Activated CD4-positive, alpha-beta memory T cell treated with anti-CD3 and anti-CD28 coated beads for 36 hours (primary cell): ENCODE data around the gene MTO1. TPM values are rescaled to one million over a fixed set of nuclear protein-coding genes. Genes with fewer than 3 reads are reported as not detected.

ENCODE experiments used
- CTCF ChIA-PET: fragments of 350-600 bp; sonication (Branson Sonifier 250); formaldehyde crosslinking; loops from one replicate; lab custom pipeline; 2021; ENCODE audit warnings: antibody characterized with exemption, inconsistent platforms; lab: Charles Lee
- POLR2A ChIA-PET: fragments of 350-600 bp; sonication (Branson Sonifier 250); formaldehyde crosslinking; loops from one replicate; lab custom pipeline; 2021; ENCODE audit warnings: antibody characterized with exemption; lab: Charles Lee
- DNase-seq: peaks from one replicate; pipeline ENCODE4 v3.0.0-alpha.2; 2020
- H3K27ac Mint-ChIP-seq: one replicate; pipeline ENCODE4 v1.8.0; 2021; ENCODE audit warnings: mixed read lengths
- H3K27me3 Mint-ChIP-seq: one replicate; pipeline ENCODE4 v1.8.0; 2021; ENCODE audit warnings: mixed read lengths
- H3K36me3 Mint-ChIP-seq: one replicate; pipeline ENCODE4 v1.8.0; 2021; ENCODE audit warnings: mixed read lengths
- H3K4me1 Mint-ChIP-seq: one replicate; pipeline ENCODE4 v1.8.0; 2021; ENCODE audit warnings: low read depth, mixed read lengths
- H3K4me3 Mint-ChIP-seq: one replicate; pipeline ENCODE4 v1.8.0; 2021; ENCODE audit warnings: mild to moderate bottlenecking, mixed read lengths
- H3K9me3 Mint-ChIP-seq: one replicate; pipeline ENCODE4 v1.8.0; 2021; ENCODE audit warnings: mixed read lengths
- intact Hi-C: fragments of 100-400 bp; cut with micrococcal nuclease; formaldehyde crosslinking; loops from one replicate; pipeline ENCODE4 v1.15.1; 2023
- total RNA-seq, 2 experiments: library from RNA; stranded (reverse); gene quantifications; one replicate each; pipeline ENCODE4 v1.2.3, GENCODE V29; 2021

MTO1 gene
- total RNA-seq, 2 experiments from 2014 or later = 40.7 to 47.7 TPM

DNA sequence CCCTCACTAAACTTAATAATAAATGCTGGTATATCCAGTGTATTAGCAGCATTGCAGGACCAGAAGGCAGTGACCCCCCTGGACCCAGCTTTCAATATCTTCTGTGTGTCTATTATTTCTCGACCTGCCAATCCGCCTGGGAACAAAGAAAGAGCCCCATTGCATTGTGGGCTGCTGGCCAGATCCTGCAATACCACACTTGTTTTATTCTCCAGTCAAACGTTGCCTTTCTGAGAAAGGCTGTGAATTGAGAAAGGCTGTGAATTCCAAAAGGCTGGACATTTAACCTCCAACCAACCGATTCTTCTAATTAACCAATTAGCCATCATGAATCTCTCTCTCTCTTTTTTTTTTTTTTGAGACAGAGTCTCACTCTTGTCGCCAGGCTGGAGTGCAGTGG, 1.5 kb upstream of the MTO1 start:
- Mint-ChIP-seq H3K36me3 (peaks cover 12% of the 10 kb centered on the region), H3K27ac (peak overlapping the region; percentile 97), H3K9me3 (no peaks in the 10 kb centered on the region), H3K4me1 (peaks cover 40% of the 10 kb centered on the region), H3K4me3 (peak overlapping the region; percentile 41), H3K27me3 (no peaks in the 10 kb centered on the region)
- ChIA-PET POLR2A (interaction anchor here (0.7 to 2.1 kb wide), 3 partner anchors 64 to 125 kb away, joined by 3 to 6 read pairs (median 5); no protein-coding TSS in a partner anchor), CTCF (no interaction called here)
- DNase-seq = no peak
- intact Hi-C loops = loop anchor here (2.0 to 5.0 kb wide), 2 partner anchors 68 to 1825 kb away; partner anchors contain the start of genes DDX43 and TMEM30A

DNA sequence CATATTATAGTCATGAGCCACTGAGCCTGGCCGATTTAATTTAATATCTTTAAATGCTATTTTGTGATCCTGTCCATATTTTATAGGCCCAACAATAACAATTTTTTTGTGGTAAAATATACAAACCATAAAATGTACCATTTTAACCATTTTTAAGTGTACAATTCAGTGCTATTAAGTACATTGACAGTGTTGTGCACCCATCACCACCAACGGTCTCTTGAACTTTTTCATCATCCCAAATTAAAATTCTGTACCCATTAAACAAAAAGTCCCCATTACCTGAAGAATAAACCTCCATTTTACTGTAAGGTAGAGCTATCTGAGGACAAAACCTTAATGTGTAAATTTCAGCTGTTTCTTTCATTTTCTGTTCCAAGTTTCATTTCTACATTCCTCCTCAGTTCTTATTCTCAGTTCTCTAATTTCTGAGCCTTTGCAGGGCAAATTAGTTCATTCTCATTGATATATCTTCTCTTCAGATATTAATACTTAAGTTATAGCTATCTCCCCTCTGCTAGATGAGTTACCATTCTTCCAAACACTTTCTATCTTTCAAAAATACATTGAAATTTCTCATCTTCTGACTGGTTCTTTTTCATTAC, 10.3 kb downstream of the MTO1 start:
- intact Hi-C loops = no loop called here
- no peaks in the 10 kb centered on the region for H3K9me3 Mint-ChIP-seq
- H3K36me3 Mint-ChIP-seq = peaks cover 33% of the 10 kb centered on the region
- H3K4me3 Mint-ChIP-seq = peak overlapping the region; percentile 31
- ChIA-PET POLR2A (interaction anchor here (0.6 to 2.6 kb wide), 4 partner anchors 10 to 43 kb away, joined by 3 to 13 read pairs (median 8); partner anchors contain the start of gene MTO1), CTCF (interaction anchor here (0.6 to 3.1 kb wide), 7 partner anchors 10 to 155 kb away, joined by 3 to 10 read pairs (median 4); partner anchors contain the start of gene MTO1)
- DNase-seq = no peak
- H3K27me3 Mint-ChIP-seq = no peaks in the 10 kb centered on the region
- H3K4me1 Mint-ChIP-seq = peaks cover 22% of the 10 kb centered on the region
- peak overlapping the region; percentile 56 for H3K27ac Mint-ChIP-seq

DNA sequence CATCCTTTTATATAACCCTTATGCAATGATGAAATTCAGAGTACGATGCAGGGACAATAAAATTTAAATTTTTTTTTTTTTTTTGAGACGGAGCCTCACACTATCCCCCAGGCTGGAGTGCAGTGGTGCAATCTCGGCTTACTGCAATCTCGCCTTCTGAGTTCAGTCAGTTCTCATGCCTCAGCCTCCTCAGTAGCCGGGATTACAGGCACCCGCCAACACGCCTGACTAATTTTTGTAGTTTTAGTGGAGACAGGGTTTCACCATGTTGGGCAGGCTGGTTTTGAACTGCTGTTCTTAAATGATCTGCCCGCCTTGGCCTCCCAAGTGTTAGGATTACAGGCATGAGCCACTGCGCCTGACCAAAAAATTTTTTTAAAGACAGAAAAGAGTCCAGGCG, 15.2 kb downstream of the MTO1 start:
- POLR2A ChIA-PET = interaction anchor here (1.1 kb wide), 1 partner anchor 14 kb away, joined by 6 read pairs; no protein-coding TSS in a partner anchor
- no peaks in the 10 kb centered on the region for H3K9me3 Mint-ChIP-seq

DNA sequence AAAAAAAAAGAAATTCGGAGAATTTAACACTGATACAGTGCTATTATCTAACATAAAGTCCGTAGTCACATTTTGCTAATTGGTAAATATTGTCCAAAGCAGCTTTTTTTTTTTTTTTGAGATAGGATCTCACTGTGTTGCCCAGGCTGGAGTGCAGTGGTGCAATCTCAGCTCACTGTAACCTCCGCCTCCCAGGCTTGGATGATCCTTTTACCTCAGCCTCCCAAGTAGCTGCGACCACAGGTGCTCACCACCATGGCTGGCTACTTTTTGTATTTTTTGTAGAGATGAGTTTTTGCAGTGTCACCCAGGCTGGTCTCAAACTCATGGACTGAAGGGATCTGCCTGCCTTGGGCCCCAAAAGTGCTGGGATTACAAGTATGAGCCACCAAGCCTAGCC, 15.9 kb downstream of the MTO1 start:
- ChIA-PET CTCF (no interaction called here), POLR2A (no interaction called here)
- Mint-ChIP-seq H3K4me3 (no peak overlapping the region), H3K9me3 (no peaks in the 10 kb centered on the region), H3K4me1 (peaks cover 5% of the 10 kb centered on the region), H3K27ac (no peak overlapping the region), H3K36me3 (peaks cover 37% of the 10 kb centered on the region), H3K27me3 (no peaks in the 10 kb centered on the region)
- intact Hi-C loops = no loop called here
- no peak for DNase-seq

More for the DNA sequence above, 15.2 kb downstream of the MTO1 start:
- intact Hi-C loops = no loop called here
- Mint-ChIP-seq H3K27ac (no peak overlapping the region), H3K4me3 (no peak overlapping the region), H3K36me3 (peaks cover 36% of the 10 kb centered on the region), H3K27me3 (no peaks in the 10 kb centered on the region), H3K4me1 (peaks cover 12% of the 10 kb centered on the region)
- DNase-seq = peak; percentile 63
- CTCF ChIA-PET = interaction anchor here (0.6 kb wide), 1 partner anchor 19 kb away, joined by 3 read pairs; no protein-coding TSS in a partner anchor

DNA sequence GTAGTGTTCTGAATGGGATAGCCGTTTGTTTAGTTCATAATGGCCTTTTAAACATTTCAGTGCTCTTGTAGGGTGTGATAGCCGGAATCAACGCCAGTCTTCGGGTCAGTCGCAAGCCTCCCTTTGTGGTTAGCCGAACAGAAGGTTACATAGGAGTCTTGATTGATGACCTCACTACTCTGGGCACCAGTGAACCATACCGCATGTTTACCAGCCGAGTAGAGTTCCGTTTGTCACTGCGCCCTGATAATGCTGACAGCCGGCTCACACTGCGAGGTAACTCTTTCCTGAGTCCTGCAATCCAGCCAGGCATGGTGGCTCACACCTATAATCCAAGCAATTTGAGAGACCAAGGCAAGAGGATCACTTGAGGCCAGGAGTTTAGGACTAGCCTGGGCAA, 20.4 kb downstream of the MTO1 start:
- no peaks in the 10 kb centered on the region for H3K27me3 Mint-ChIP-seq
- no peak overlapping the region for H3K4me3 Mint-ChIP-seq
- DNase-seq = no peak
- no peaks in the 10 kb centered on the region for H3K4me1 Mint-ChIP-seq
- peaks cover 50% of the 10 kb centered on the region for H3K36me3 Mint-ChIP-seq
- intact Hi-C loops = no loop called here
- ChIA-PET CTCF (no interaction called here), POLR2A (no interaction called here)
- H3K9me3 Mint-ChIP-seq = no peaks in the 10 kb centered on the region
- no peak overlapping the region for H3K27ac Mint-ChIP-seq

DNA sequence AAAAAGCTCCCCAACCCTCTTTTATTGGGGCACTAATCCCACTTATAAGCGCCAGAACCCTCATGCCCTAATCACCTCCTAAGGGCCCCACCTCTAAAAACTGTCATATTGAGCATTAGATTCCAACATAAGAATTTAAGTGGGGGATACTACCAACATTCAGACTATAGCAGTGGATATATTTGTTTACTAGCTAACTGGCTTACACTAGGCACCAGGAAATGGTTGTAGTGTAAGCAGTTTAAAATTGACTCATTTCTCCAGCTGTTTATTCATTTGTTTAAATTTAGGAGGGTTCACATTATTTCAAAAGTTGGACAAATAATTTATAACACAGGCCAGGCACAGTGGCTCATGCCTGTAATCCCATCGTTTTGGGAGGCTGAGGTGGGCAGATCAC, 22.9 kb downstream of the MTO1 start:
- POLR2A ChIA-PET = no interaction called here

DNA sequence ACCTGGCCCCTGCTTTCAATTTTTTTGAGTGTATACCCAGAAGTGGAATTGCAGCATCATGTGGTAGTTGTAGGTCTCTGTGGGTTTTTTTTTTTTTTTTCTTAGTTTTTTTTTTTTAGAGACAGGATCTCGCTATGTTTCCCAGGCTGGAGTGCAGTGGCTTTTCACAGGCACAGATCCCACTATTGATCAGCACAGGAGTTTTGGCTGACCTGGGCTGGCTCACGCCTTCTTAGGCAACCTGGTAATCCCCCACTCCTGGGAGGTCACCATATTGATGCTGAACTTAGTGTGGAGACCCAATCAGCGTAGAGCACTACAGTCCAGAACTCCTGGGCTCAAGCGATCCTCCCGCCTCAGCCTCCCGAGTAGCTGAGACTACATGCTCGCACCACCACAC, 25.9 kb downstream of the MTO1 start:
- H3K27ac Mint-ChIP-seq = no peak overlapping the region

More for the DNA sequence above, 22.9 kb downstream of the MTO1 start:
- no peak overlapping the region for H3K4me3 Mint-ChIP-seq
- no peaks in the 10 kb centered on the region for H3K27me3 Mint-ChIP-seq
- intact Hi-C loops = no loop called here
- no peak for DNase-seq
- no peaks in the 10 kb centered on the region for H3K4me1 Mint-ChIP-seq
- peaks cover 56% of the 10 kb centered on the region for H3K36me3 Mint-ChIP-seq
- CTCF ChIA-PET = interaction anchor here (1.2 kb wide), 2 partner anchors 126 to 169 kb away, joined by 3 read pairs; partner anchors contain the start of gene SLC17A5
- H3K9me3 Mint-ChIP-seq = no peaks in the 10 kb centered on the region
- no peak overlapping the region for H3K27ac Mint-ChIP-seq

DNA sequence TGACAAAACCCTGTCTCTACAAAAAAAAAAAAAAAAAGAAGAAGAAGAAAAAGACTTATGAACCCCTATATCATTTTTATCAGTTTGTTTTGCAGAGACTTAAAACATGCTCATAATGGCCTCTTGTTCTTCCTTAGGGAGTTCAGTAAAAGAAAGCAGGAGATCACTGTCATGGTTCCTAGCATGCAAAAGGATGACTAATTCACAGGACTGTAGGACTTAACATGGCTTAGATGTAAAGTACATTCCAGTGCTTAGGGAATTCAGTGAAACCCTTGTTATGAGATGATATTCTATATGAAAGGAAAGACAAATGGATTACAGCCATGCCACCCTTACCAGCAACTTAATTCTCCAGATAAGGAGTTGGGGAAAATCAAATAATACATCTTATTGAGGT, 29.8 kb downstream of the MTO1 start:
- H3K9me3 Mint-ChIP-seq = peaks cover 4% of the 10 kb centered on the region
- no peaks in the 10 kb centered on the region for H3K27me3 Mint-ChIP-seq
- H3K27ac Mint-ChIP-seq = no peak overlapping the region
- POLR2A ChIA-PET = no interaction called here
- no peak overlapping the region for H3K4me3 Mint-ChIP-seq
- no peaks in the 10 kb centered on the region for H3K4me1 Mint-ChIP-seq
- CTCF ChIA-PET = interaction anchor here (0.7 kb wide), 1 partner anchor 119 kb away, joined by 4 read pairs; no protein-coding TSS in a partner anchor
- peaks cover 41% of the 10 kb centered on the region for H3K36me3 Mint-ChIP-seq
- intact Hi-C loops = no loop called here
- DNase-seq = no peak

More for the DNA sequence above, 25.9 kb downstream of the MTO1 start:
- ChIA-PET POLR2A (no interaction called here), CTCF (no interaction called here)
- H3K9me3 Mint-ChIP-seq = peaks cover 4% of the 10 kb centered on the region
- intact Hi-C loops = no loop called here
- H3K36me3 Mint-ChIP-seq = peaks cover 55% of the 10 kb centered on the region
- H3K27me3 Mint-ChIP-seq = no peaks in the 10 kb centered on the region
- H3K4me1 Mint-ChIP-seq = no peaks in the 10 kb centered on the region
- DNase-seq = no peak
- H3K4me3 Mint-ChIP-seq = no peak overlapping the region

DNA sequence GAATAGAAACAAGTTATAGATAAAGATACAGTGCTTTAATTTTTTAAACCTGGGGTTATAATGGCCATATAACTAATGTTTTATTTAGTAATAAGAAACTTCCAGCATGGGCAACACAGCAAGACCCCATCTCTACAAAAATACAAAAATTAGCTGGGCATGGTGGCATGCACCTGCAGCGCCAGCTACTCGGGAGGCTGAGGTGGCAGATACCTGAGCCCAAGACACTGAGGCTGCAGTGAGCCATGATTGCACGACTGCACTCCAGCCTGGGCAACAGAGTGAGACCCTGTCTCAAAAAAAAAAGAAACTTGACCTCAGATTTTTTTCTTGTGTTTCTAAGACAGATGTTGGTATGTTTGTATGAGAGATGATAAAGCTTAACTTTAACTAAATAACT, 36.4 kb downstream of the MTO1 start:
- no peak overlapping the region for H3K4me3 Mint-ChIP-seq
- H3K4me1 Mint-ChIP-seq = no peaks in the 10 kb centered on the region
- no peaks in the 10 kb centered on the region for H3K27me3 Mint-ChIP-seq
- H3K27ac Mint-ChIP-seq = no peak overlapping the region
- no peak for DNase-seq
- POLR2A ChIA-PET = interaction anchor here (1.2 kb wide), 1 partner anchor 16 kb away, joined by 6 read pairs; no protein-coding TSS in a partner anchor
- H3K36me3 Mint-ChIP-seq = peaks cover 16% of the 10 kb centered on the region
- no peaks in the 10 kb centered on the region for H3K9me3 Mint-ChIP-seq
- intact Hi-C loops = no loop called here
- CTCF ChIA-PET = interaction anchor here (1.0 kb wide), 1 partner anchor 112 kb away, joined by 3 read pairs; no protein-coding TSS in a partner anchor

DNA sequence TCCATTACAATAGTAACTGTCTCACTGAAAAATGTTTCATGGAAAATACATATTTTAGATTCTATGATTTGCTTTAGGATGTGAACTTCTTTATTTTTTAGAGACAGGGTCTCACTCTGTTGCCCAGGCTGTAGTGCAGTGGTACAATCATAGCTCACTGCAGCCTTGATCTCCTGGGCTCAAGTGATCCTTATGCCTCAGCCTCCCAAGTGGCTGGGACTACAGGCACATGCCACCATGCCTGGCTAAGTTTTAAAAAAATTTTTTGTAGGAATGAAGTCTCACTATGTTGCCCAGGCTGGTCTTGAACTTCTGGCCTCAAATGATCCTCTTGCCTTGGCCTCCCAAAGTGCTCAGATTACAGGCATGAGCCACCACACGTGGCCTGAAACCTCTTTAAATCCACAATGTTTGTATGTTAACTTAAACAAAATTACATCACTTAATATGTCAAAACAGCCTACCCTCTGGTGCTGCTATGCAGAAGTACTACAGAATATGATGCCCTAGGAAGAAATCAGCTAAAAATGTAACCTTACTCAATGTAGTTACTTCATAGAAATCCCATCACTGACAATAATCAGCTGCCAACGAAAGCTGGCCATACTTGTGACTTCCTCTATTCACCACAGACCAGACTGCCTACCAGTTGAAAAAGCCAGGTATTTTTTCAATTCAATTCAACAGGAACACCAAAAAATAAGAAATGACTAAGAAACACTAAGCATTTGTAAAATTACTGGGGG, 41.7 kb downstream of the MTO1 start:
- H3K27me3 Mint-ChIP-seq = no peaks in the 10 kb centered on the region
- CTCF ChIA-PET = interaction anchor here (0.6 to 1.9 kb wide), 3 partner anchors 9 to 150 kb away, joined by 3 to 7 read pairs (median 6); no protein-coding TSS in a partner anchor
- intact Hi-C loops = no loop called here
- POLR2A ChIA-PET = interaction anchor here (1.2 to 3.1 kb wide), 2 partner anchors 10 kb away, joined by 4 to 17 read pairs; no protein-coding TSS in a partner anchor
- no peaks in the 10 kb centered on the region for H3K9me3 Mint-ChIP-seq
- H3K27ac Mint-ChIP-seq = no peak overlapping the region
- no peak overlapping the region for H3K4me3 Mint-ChIP-seq
- no peak for DNase-seq
- H3K36me3 Mint-ChIP-seq = peaks cover 27% of the 10 kb centered on the region
- H3K4me1 Mint-ChIP-seq = no peaks in the 10 kb centered on the region

DNA sequence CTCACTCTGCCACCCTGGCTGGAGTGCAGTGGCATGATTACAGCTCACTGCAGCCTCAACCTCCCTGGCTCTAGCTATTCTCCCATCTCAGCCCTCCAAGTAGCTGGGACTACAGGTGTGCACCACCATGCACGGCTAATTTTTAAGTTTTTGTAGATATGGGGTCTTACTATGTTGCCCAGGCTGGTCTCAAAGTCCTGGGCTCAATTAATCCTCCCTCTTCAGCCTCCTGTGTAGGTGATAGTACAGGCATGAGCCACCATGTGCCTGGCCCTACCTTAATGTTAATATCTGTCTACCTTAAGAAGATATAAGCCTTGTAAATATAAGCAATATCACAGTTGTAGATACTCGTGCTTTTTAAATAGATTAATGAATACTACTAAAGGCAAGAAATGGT, 42.6 kb downstream of the MTO1 start:
- intact Hi-C loops = no loop called here
- no peaks in the 10 kb centered on the region for H3K4me1 Mint-ChIP-seq
- H3K27ac Mint-ChIP-seq = no peak overlapping the region
- ChIA-PET CTCF (interaction anchor here (1.3 kb wide), 1 partner anchor 149 kb away, joined by 3 read pairs; no protein-coding TSS in a partner anchor), POLR2A (interaction anchor here (1.2 kb wide), 1 partner anchor 9 kb away, joined by 4 read pairs; no protein-coding TSS in a partner anchor)
- no peak for DNase-seq
- H3K4me3 Mint-ChIP-seq = no peak overlapping the region
- no peaks in the 10 kb centered on the region for H3K9me3 Mint-ChIP-seq
- H3K36me3 Mint-ChIP-seq = peaks cover 25% of the 10 kb centered on the region
- no peaks in the 10 kb centered on the region for H3K27me3 Mint-ChIP-seq

DNA sequence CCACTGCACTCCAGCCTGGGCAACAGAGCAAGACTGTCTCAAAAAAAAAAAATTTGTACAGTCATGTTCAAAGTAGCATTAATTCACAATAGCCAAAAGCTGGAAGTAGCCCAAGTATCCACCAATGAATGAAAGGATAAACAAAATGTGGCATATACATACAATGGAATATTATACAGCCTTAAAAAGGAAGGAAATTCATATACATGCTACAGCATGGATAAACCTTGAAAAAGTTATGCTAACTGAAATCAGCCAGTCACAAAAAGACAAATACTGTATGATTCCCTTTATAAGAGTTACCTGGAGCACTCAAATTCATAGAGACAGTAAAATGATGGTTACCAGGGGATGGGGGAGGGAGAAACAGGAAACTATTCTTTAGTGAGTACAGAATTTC, 43.6 kb downstream of the MTO1 start:
- POLR2A ChIA-PET = no interaction called here
- Mint-ChIP-seq H3K36me3 (peaks cover 25% of the 10 kb centered on the region), H3K27ac (no peak overlapping the region), H3K27me3 (no peaks in the 10 kb centered on the region), H3K9me3 (no peaks in the 10 kb centered on the region), H3K4me3 (no peak overlapping the region), H3K4me1 (no peaks in the 10 kb centered on the region)
- intact Hi-C loops = no loop called here
- no peak for DNase-seq
- CTCF ChIA-PET = no interaction called here
